ENCODE data around the gene FLNC. TPM values are rescaled to one million over a fixed set of nuclear protein-coding genes. Genes with fewer than 3 reads are reported as not detected.

The FLNC gene
- total RNA-seq, 1 experiment from 2014 or later = not detected

- Histone ChIP-seq H3K79me2 (ENCODE audit: low read length) (no peaks in the 10 kb centered on the region), H3K9me2 (replicated peaks; ENCODE audit: insufficient read depth, low read length) (no peaks in the 10 kb centered on the region), H3K27ac (ENCODE audit: low read length) (no peak overlapping the region), H3K36me3 (ENCODE audit: insufficient read depth, low read length) (no peaks in the 10 kb centered on the region), H3K4me3 (ENCODE audit: low read length) (no peak overlapping the region), H3K9me3 (ENCODE audit: low read length) (no peaks in the 10 kb centered on the region), H3K4me2 (ENCODE audit: low read depth, low read length, poor library complexity, severe bottlenecking) (no peak overlapping the region), H4K20me1 (ENCODE audit: insufficient read depth, low read depth, low read length) (no peaks in the 10 kb centered on the region), H3K9ac (ENCODE audit: low read length) (no peak overlapping the region), H2AFZ (ENCODE audit: low read length) (no peak overlapping the region), H3K4me1 (ENCODE audit: low read length) (peaks cover 10% of the 10 kb centered on the region), H3K27me3 (ENCODE audit: low read length) (no peaks in the 10 kb centered on the region)
- no peak for DNase-seq
These were observed 6.6 kb downstream of the FLNC start for GRCh38 chr7:128836729-128837348.

- DNase-seq = no peak
- Histone ChIP-seq H3K4me2 (ENCODE audit: low read depth, low read length, poor library complexity, severe bottlenecking) (no peak overlapping the region), H2AFZ (ENCODE audit: low read length) (no peak overlapping the region), H3K9me3 (ENCODE audit: low read length) (no peaks in the 10 kb centered on the region), H3K9ac (ENCODE audit: low read length) (no peak overlapping the region), H3K36me3 (ENCODE audit: insufficient read depth, low read length) (no peaks in the 10 kb centered on the region), H3K79me2 (ENCODE audit: low read length) (no peaks in the 10 kb centered on the region), H3K4me3 (ENCODE audit: low read length) (no peak overlapping the region), H4K20me1 (ENCODE audit: insufficient read depth, low read depth, low read length) (no peaks in the 10 kb centered on the region), H3K4me1 (ENCODE audit: low read length) (peaks cover 4% of the 10 kb centered on the region), H3K27ac (ENCODE audit: low read length) (no peak overlapping the region), H3K9me2 (replicated peaks; ENCODE audit: insufficient read depth, low read length) (no peaks in the 10 kb centered on the region), H3K27me3 (ENCODE audit: low read length) (no peaks in the 10 kb centered on the region)
These were observed 7.3 kb downstream of the FLNC start for GRCh38 chr7:128837521-128837921.

GRCh38 chr7:128838109-128838779, 8.0 kb downstream of the FLNC start:
- no peaks in the 10 kb centered on the region for H3K79me2 ChIP-seq (ENCODE audit: low read length)
- no peak overlapping the region for H3K9ac ChIP-seq (ENCODE audit: low read length)
- H3K4me1 ChIP-seq (ENCODE audit: low read length) = peaks cover 2% of the 10 kb centered on the region; the same call in 1 of the 2 replicates

GRCh38 chr7:128838981-128839731, 8.9 kb downstream of the FLNC start:
- H3K36me3 ChIP-seq (ENCODE audit: insufficient read depth, low read length) = no peaks in the 10 kb centered on the region
- no peaks in the 10 kb centered on the region for H4K20me1 ChIP-seq (ENCODE audit: insufficient read depth, low read depth, low read length)
- no peaks in the 10 kb centered on the region for H3K79me2 ChIP-seq (ENCODE audit: low read length)
- no peaks in the 10 kb centered on the region for H3K9me3 ChIP-seq (ENCODE audit: low read length)
- H3K9me2 ChIP-seq (replicated peaks; ENCODE audit: insufficient read depth, low read length) = no peaks in the 10 kb centered on the region
- no peaks in the 10 kb centered on the region for H3K27me3 ChIP-seq (ENCODE audit: low read length)
- no peak overlapping the region for H3K9ac ChIP-seq (ENCODE audit: low read length)
- H3K27ac ChIP-seq (ENCODE audit: low read length) = no peak overlapping the region
- no peak overlapping the region for H3K4me3 ChIP-seq (ENCODE audit: low read length)
- no peak for DNase-seq
- no peak overlapping the region for H2AFZ ChIP-seq (ENCODE audit: low read length)
- peaks cover 2% of the 10 kb centered on the region; the same call in 1 of the 2 replicates for H3K4me1 ChIP-seq (ENCODE audit: low read length)
- H3K4me2 ChIP-seq (ENCODE audit: low read depth, low read length, poor library complexity, severe bottlenecking) = no peak overlapping the region

More at GRCh38 chr7:128838109-128838779, 8.0 kb downstream of the FLNC start:
- DNase-seq = no peak
- no peak overlapping the region for H3K4me2 ChIP-seq (ENCODE audit: low read depth, low read length, poor library complexity, severe bottlenecking)
- no peaks in the 10 kb centered on the region for H3K9me3 ChIP-seq (ENCODE audit: low read length)
- no peaks in the 10 kb centered on the region for H3K9me2 ChIP-seq (replicated peaks; ENCODE audit: insufficient read depth, low read length)
- no peak overlapping the region for H3K27ac ChIP-seq (ENCODE audit: low read length)
- no peak overlapping the region for H3K4me3 ChIP-seq (ENCODE audit: low read length)
- no peaks in the 10 kb centered on the region for H4K20me1 ChIP-seq (ENCODE audit: insufficient read depth, low read depth, low read length)
- no peaks in the 10 kb centered on the region for H3K36me3 ChIP-seq (ENCODE audit: insufficient read depth, low read length)
- H3K27me3 ChIP-seq (ENCODE audit: low read length) = no peaks in the 10 kb centered on the region
- no peak overlapping the region for H2AFZ ChIP-seq (ENCODE audit: low read length)

- H2AFZ ChIP-seq (ENCODE audit: low read length) = no peak overlapping the region
- H3K9me3 ChIP-seq (ENCODE audit: low read length) = no peaks in the 10 kb centered on the region
- H3K79me2 ChIP-seq (ENCODE audit: low read length) = no peaks in the 10 kb centered on the region
- H3K27ac ChIP-seq (ENCODE audit: low read length) = no peak overlapping the region
- H3K36me3 ChIP-seq (ENCODE audit: insufficient read depth, low read length) = no peaks in the 10 kb centered on the region
- no peaks in the 10 kb centered on the region for H4K20me1 ChIP-seq (ENCODE audit: insufficient read depth, low read depth, low read length)
- no peak overlapping the region for H3K4me2 ChIP-seq (ENCODE audit: low read depth, low read length, poor library complexity, severe bottlenecking)
- no peaks in the 10 kb centered on the region for H3K27me3 ChIP-seq (ENCODE audit: low read length)
- peaks cover 2% of the 10 kb centered on the region; the same call in 1 of the 2 replicates for H3K4me1 ChIP-seq (ENCODE audit: low read length)
- DNase-seq = no peak
- no peaks in the 10 kb centered on the region for H3K9me2 ChIP-seq (replicated peaks; ENCODE audit: insufficient read depth, low read length)
- H3K4me3 ChIP-seq (ENCODE audit: low read length) = no peak overlapping the region
- no peak overlapping the region for H3K9ac ChIP-seq (ENCODE audit: low read length)
These were observed 9.6 kb downstream of the FLNC start for GRCh38 chr7:128839751-128840177.

- Histone ChIP-seq H3K9ac (ENCODE audit: low read length) (no peak overlapping the region), H3K36me3 (ENCODE audit: insufficient read depth, low read length) (no peaks in the 10 kb centered on the region), H3K9me3 (ENCODE audit: low read length) (no peaks in the 10 kb centered on the region), H2AFZ (ENCODE audit: low read length) (no peak overlapping the region), H3K4me1 (ENCODE audit: low read length) (peaks cover 2% of the 10 kb centered on the region; the same call in 1 of the 2 replicates), H3K27me3 (ENCODE audit: low read length) (no peaks in the 10 kb centered on the region), H3K4me2 (ENCODE audit: low read depth, low read length, poor library complexity, severe bottlenecking) (no peak overlapping the region), H3K4me3 (ENCODE audit: low read length) (no peak overlapping the region), H3K9me2 (replicated peaks; ENCODE audit: insufficient read depth, low read length) (no peaks in the 10 kb centered on the region), H3K79me2 (ENCODE audit: low read length) (no peaks in the 10 kb centered on the region), H3K27ac (ENCODE audit: low read length) (no peak overlapping the region), H4K20me1 (ENCODE audit: insufficient read depth, low read depth, low read length) (no peaks in the 10 kb centered on the region)
- no peak for DNase-seq
These were observed 10.3 kb downstream of the FLNC start for GRCh38 chr7:128840326-128841170.

- no peak for DNase-seq
These were observed 11.0 kb downstream of the FLNC start for GRCh38 chr7:128841171-128841690.

More at GRCh38 chr7:128841171-128841690, 11.0 kb downstream of the FLNC start:
- H3K9me3 ChIP-seq (ENCODE audit: low read length) = no peaks in the 10 kb centered on the region
- H3K36me3 ChIP-seq (ENCODE audit: insufficient read depth, low read length) = no peaks in the 10 kb centered on the region
- H3K9me2 ChIP-seq (replicated peaks; ENCODE audit: insufficient read depth, low read length) = no peaks in the 10 kb centered on the region
- no peak overlapping the region for H3K4me3 ChIP-seq (ENCODE audit: low read length)
- H3K4me2 ChIP-seq (ENCODE audit: low read depth, low read length, poor library complexity, severe bottlenecking) = no peak overlapping the region
- H2AFZ ChIP-seq (ENCODE audit: low read length) = no peak overlapping the region
- H3K9ac ChIP-seq (ENCODE audit: low read length) = no peak overlapping the region
- no peaks in the 10 kb centered on the region for H4K20me1 ChIP-seq (ENCODE audit: insufficient read depth, low read depth, low read length)
- peaks cover 2% of the 10 kb centered on the region; the same call in 1 of the 2 replicates for H3K4me1 ChIP-seq (ENCODE audit: low read length)
- no peak overlapping the region for H3K27ac ChIP-seq (ENCODE audit: low read length)
- H3K79me2 ChIP-seq (ENCODE audit: low read length) = no peaks in the 10 kb centered on the region
- H3K27me3 ChIP-seq (ENCODE audit: low read length) = no peaks in the 10 kb centered on the region
